GM12801 (cell line): ENCODE data around the gene TGM3.

ENCODE experiments used
- CTCF ChIP-seq: IDR thresholded peaks from one replicate; pipeline ENCODE4 v1.5.1; 2011; ENCODE audit warnings: control low read depth; ENCODE audit not compliant: insufficient read length; ENCODE audit errors: extremely low read depth

TGM3 gene

GRCh38 chr20:2302384-2303060, 6.7 kb downstream of the TGM3 start:
- no peak for TF ChIP-seq CTCF

- TF ChIP-seq CTCF: no peak
Observed at GRCh38 chr20:2303673-2304072, 7.9 kb downstream of the TGM3 start.

GRCh38 chr20:2304180-2304579, 8.4 kb downstream of the TGM3 start:
- no peak for TF ChIP-seq CTCF

- no peak for TF ChIP-seq CTCF
Observed at GRCh38 chr20:2305029-2305428, 9.2 kb downstream of the TGM3 start.

GRCh38 chr20:2305479-2305878, 9.7 kb downstream of the TGM3 start:
- no peak for TF ChIP-seq CTCF

- no peak for TF ChIP-seq CTCF
Observed at GRCh38 chr20:2305946-2306345, 10.1 kb downstream of the TGM3 start.

- TF ChIP-seq CTCF: no peak
Observed at GRCh38 chr20:2307136-2307535, 11.3 kb downstream of the TGM3 start.
